GM21717 (cell line): ENCODE results near the gene DHX9.

Source experiments
- ATAC-seq: cut with Tn5 transposase; IDR thresholded peaks from one replicate; pipeline ENCODE4 v1.9.1; 2021; ENCODE audit warnings: mild to moderate bottlenecking, moderate library complexity; ENCODE audit not compliant: unreplicated experiment

DHX9 gene

GRCh38 chr1:182839209-182840066 lies at the start of gene DHX9:
DHX9 (plus strand) TSS chr1:182839347; CDS start chr1:182842567, 3,220 bp downstream.
- peak; percentile 71 for ATAC-seq

DNA sequence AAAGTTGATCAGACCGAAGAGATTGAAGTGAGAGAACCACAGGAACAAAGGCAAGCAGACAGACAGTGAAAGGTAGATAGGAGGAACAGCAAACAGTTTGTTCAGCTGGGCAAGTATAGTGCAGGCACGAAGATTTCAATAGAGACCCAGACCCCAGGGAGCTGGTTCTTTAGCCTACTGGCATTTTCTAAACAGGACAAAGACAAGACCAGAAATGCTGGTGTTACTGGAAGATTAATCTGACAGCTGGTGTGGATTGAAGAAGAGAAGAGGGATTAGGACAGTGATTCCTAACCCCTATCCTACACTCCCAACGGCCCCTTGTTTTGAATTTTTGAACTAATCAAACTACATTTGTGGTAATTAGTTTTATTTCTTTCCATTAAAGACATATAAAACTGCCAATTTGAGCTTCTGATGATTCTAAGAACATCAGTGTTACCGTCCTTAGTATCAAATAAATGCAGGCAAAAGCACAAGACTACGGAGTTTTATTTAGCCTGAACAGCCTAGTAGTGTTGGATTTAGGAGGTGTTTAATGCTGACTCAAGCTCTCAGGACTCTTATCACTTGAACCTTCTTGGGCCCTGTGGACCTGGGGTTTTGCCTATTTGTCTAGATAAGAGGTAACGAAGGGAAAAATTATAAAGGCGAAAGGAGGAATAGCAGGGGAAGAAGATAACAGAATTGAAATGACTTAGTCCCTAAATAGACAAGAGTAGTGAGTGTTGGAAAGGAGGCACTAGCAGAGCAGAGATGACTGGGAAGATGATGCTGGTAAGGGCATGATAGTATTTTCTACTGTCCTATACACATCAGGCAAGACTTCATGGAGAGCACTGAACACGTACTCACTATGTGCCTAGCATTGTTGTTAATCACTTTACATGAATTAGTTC lies 47.6 kb upstream of the DHX9 start:
- no peak for ATAC-seq

DNA sequence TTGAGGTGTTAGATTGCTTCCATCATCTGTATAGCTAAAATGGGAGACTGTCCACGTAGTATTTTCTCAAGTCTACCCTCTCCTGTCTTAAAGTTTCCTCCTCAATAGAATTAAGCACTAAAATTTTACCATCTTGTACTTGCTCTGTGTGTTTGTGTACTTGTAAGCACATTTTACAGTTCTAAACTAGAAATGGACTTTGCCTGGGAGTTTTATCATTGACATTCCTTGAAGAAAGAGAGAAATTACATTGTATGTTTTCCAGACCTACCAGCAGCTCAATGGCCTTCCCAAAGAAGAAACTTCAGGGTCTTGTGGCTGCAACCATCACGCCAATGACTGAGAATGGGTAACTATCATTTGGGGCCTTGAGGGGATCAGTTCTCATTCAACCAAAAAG lies 45.1 kb upstream of the DHX9 start:
- ATAC-seq: no peak

GRCh38 chr1:182794676-182795201 lies 44.4 kb upstream of the DHX9 start:
- ATAC-seq: no peak

- ATAC-seq: no peak
Measured at GRCh38 chr1:182795563-182796228, 43.5 kb upstream of the DHX9 start.

DNA sequence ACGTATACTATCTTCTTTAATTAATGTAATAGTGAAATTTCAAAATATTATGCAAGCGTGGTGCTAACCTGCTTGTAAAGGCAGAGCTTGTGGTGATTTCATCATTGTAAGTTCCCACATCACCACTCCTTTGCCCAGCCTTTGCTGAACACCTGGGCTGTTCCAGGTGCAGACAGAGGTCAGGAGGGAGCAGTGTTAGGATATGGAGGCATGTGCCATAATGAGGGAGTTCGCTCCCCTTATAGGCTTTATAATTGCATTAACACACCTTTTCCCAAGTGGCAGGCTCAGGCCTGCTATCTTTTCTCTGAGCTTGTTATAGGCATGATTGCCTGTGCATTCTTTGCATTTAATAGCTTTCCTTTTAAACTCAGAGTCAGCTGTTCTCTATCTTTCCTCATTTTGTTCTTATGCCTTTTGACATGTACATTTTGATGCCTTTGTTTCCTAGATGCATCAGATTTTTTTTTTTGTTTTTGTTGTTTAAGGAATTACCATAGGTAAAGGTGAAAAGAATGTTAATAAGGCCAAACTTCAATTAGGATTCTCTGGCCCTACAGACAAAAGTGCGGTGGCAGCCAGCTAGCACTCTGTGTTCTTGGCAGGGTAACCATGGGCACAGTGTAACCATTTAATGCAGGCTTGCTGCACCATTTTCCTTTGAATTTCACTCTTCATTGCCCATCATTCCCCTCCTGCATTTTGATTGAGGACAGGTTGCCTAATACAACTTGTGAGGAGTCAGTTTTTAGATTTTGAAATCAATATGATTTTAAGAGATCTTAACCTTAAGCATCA lies 36.9 kb upstream of the DHX9 start:
- no peak for ATAC-seq

- ATAC-seq: no peak
Measured at GRCh38 chr1:182803846-182804245, 35.3 kb upstream of the DHX9 start.

- no peak for ATAC-seq
Measured at GRCh38 chr1:182806015-182806678, 33.0 kb upstream of the DHX9 start.

DNA sequence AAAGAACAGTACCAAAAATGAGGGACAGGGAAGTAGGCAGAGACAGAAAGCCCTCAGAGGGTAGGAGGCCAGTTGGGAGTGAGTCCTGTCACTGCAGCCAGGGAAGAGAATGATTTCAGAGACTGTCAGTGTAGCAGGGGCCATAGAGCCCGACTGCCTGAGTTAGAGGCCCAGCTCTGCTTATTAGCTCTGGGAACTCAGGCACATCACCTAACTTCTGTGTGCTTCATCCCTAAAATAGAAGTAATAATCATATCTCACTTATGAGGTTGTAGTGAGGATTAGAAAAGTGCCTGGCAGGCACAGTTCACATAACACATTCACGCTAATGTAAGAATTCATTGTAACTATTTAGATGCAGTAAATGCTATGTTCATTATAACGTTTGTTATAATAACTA lies 31.2 kb upstream of the DHX9 start:
- ATAC-seq: no peak

DNA sequence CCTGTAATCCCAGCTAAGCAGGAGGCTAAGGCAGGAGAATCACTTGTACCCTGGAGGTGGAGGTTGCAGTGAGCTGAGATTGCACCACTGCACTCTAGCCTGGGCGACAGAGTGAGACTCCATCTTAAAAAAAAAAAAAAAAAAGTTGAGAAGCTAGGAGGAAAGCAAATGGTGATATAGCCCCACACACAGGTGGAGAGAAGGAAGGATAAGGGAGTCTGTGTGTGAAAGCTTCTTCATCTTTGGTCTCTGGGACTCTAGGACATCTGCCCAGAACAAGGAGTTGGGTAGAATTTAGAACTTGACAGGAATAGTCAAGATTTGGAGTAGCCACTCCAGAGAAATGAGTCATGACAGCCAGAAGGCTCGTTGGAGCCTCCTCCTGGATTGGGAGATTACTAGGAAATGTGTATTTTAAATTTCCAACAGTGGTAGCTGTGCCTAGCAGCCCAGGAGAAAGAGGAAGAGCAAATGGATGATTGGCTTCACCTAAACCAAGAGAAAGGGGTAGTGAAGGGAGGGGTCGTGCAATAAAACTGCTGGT lies 29.7 kb upstream of the DHX9 start:
- ATAC-seq: no peak

GRCh38 chr1:182811975-182812722 lies 27.0 kb upstream of the DHX9 start:
- no peak for ATAC-seq

GRCh38 chr1:182816863-182817262 lies 22.3 kb upstream of the DHX9 start:
- no peak for ATAC-seq

DNA sequence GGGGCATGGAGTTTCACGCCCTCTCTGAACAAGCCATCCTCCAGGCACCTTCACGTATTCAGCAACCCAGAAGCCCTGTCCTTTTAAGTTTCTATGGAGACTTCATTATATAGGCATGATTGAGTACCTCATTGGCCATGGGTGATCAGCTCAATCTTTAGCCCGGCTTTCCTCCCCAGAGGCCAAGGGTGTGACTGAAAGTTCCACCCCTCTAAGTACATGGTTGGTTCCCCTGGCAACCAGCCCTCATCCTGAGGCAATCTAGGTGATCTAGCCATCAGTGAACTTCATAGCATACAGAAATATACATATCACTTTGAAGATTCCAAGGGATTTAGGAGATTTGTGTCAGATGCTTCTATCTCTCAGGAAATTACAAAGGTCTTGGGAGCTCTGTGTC lies 21.3 kb upstream of the DHX9 start:
- no peak for ATAC-seq

DNA sequence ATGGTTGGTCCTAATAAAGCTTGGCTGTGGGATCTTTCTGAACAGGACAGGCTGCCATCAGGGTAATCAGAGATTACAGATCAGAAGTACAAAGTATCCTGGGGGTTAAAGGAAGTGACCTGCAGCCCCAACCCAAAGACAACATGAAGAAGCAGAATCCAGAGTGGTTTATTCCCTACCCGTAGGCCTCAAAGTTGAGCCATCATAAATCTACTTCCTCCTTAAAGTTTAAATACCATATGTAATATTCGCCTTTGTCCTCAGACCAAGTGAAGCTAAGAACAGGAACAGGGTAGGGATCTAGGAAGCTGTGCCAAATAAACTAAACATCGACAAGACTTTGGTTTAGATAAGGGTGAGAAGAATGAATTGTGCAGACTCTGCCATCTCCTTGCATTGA lies 15.9 kb upstream of the DHX9 start:
- no peak for ATAC-seq

GRCh38 chr1:182826892-182827291 lies 12.3 kb upstream of the DHX9 start:
- ATAC-seq: no peak

DNA sequence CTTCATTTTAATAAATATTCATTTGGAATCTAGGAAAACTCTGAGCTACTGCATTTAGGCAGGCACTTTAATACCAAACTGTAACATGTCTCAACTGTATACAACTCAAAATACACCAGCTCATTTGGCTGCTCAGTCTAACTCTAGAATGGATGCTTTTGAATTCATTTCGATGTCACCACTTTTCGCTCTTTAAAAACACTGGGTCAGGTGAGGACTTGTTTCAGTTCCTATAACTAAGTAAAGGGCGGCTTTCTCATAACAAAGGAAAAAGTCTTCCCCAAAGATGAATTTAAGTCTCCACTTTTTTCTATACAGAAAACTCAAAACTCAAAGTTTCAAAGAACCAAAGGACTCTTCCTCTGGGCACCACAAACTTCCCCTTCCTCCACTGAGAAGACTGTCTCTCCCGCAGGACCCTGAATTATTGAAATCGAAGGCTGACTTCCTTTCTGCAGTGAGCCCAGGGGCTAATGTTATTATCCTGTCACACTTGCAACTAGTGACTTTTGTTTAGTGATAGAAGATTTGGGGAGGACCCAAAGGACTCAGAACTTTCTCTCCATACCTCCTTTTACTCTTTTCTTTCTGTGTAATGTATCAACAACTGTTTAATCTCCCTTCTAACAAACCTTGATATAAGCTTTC lies 9.7 kb upstream of the DHX9 start:
- no peak for ATAC-seq

DNA sequence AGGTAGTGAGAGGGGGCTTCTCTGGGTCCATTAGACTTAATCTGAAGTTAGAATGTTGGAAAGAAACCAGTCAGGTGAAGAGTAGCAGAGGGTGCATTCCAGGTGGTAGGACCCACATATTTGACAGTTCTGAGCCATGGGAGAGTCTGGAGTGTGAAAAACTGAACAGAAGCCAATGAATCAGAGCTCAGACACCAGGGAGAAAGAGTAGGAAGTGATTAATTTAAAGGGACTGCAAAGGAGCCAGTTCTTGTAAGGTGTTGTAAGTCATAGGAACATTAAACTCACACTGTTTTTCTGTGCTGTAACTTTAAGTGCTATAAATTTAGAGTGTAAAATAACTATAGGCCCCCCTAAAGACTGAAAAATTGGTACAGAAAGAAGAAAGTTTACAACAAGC lies 5.9 kb upstream of the DHX9 start:
- no peak for ATAC-seq

- no peak for ATAC-seq
Measured at GRCh38 chr1:182834326-182834725, 4.8 kb upstream of the DHX9 start.
